GM18498 (cell line): ENCODE results near the gene PTH1R.

Source experiments
- ATAC-seq: cut with Tn5 transposase; IDR thresholded peaks from one replicate; pipeline ENCODE4 v1.9.1; 2021; ENCODE audit warnings: mild to moderate bottlenecking, moderate library complexity; ENCODE audit not compliant: unreplicated experiment

Gene PTH1R

GRCh38 chr3:46942481-46943236, 65.1 kb downstream of the PTH1R start:
- no peak for ATAC-seq

- no peak for ATAC-seq
These were observed 66.0 kb downstream of the PTH1R start for GRCh38 chr3:46943237-46944187.

- ATAC-seq = no peak
These were observed 66.7 kb downstream of the PTH1R start for GRCh38 chr3:46944191-46944590.

- no peak for ATAC-seq
These were observed 68.9 kb downstream of the PTH1R start for GRCh38 chr3:46946416-46946815.

GRCh38 chr3:46946856-46947545, 69.5 kb downstream of the PTH1R start:
- no peak for ATAC-seq

GRCh38 chr3:46947546-46947901, 70.0 kb downstream of the PTH1R start:
- ATAC-seq = no peak

GRCh38 chr3:46947981-46948791, 70.7 kb downstream of the PTH1R start:
- ATAC-seq = no peak

- peak; percentile 51 for ATAC-seq
These were observed 71.5 kb downstream of the PTH1R start for GRCh38 chr3:46948830-46949671.

GRCh38 chr3:46950177-46950576, 72.7 kb downstream of the PTH1R start:
- ATAC-seq = no peak

GRCh38 chr3:46950650-46951241, 73.2 kb downstream of the PTH1R start:
- ATAC-seq = no peak

- ATAC-seq = no peak
These were observed 75.3 kb downstream of the PTH1R start for GRCh38 chr3:46952813-46953212.
